Mucosa of rectum (tissue), 2 donors: ENCODE measurements around the gene TMEM209.
"Not testable (repeated sequence)": the region's sequence is repeated elsewhere in the genome, so short reads cannot be mapped to it uniquely, and the experiment has no call there.

ENCODE experiments used
- H3K27ac ChIP-seq, 2 donors: one replicate each; pipeline ENCODE4 v1.7.0; 2013; ENCODE audit warnings: inconsistent platforms in 2 of 2, low read depth in 2 of 2, low read length in 2 of 2
- H3K27me3 ChIP-seq, 2 donors: one replicate each; pipeline ENCODE4 v1.7.0; 2013; ENCODE audit warnings: low read length in 2 of 2; ENCODE audit not compliant: control insufficient read depth in 2 of 2, insufficient read depth in 2 of 2
- H3K36me3 ChIP-seq, 2 donors: one replicate each; pipeline ENCODE4 v1.7.0; 2013; ENCODE audit warnings: low read length in 2 of 2; ENCODE audit not compliant: control insufficient read depth in 2 of 2, insufficient read depth in 2 of 2
- H3K4me1 ChIP-seq, 2 donors: one replicate each; pipeline ENCODE4 v1.7.0; 2013; ENCODE audit warnings: low read length in 2 of 2, mild to moderate bottlenecking in 1 of 2; ENCODE audit not compliant: control insufficient read depth in 2 of 2, insufficient read depth in 2 of 2
- H3K4me3 ChIP-seq, 2 donors: one replicate each; pipeline ENCODE4 v1.7.0; 2013; ENCODE audit warnings: low read length in 2 of 2
- H3K9ac ChIP-seq, 2 donors: one replicate each; pipeline ENCODE4 v1.7.0; 2013; ENCODE audit warnings: low read length in 2 of 2, low read depth in 1 of 2, mild to moderate bottlenecking in 1 of 2
- H3K9me3 ChIP-seq, 2 donors: one replicate each; pipeline ENCODE4 v1.7.0; 2013; ENCODE audit warnings: low read length in 2 of 2; ENCODE audit not compliant: control insufficient read depth in 2 of 2
- donor health status: healthy.
- donor health status: Normal muscosa, but diverticular disease.

Gene TMEM209

DNA sequence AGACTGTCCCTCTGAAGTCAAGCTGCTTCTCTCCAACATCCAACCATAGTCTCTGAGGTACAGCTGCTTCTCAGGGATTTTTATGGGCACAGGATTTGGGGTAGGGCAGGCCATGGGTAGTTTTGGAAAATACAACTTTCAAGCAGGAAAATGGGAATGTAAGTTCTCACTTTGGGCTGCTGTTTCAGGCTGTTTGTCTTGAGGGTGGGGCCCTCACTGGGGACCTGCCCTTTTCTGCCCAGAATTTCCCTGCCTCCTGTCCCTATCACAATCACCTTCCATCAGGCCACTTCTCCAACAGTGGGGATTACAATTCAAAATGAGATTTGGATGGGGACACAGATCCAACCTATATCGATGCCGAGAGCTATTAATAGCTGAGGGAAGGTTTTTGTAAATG lies 27.0 kb upstream of the TMEM209 start:
- H3K27me3 ChIP-seq, result no peaks in the 10 kb centered on the region
- no peaks in the 10 kb centered on the region for H3K4me1 ChIP-seq
- no peak overlapping the region for H3K9ac ChIP-seq
- no peaks in the 10 kb centered on the region for H3K9me3 ChIP-seq
- no peak overlapping the region for H3K4me3 ChIP-seq
- H3K36me3 ChIP-seq, result no peaks in the 10 kb centered on the region
- no peak overlapping the region for H3K27ac ChIP-seq

DNA sequence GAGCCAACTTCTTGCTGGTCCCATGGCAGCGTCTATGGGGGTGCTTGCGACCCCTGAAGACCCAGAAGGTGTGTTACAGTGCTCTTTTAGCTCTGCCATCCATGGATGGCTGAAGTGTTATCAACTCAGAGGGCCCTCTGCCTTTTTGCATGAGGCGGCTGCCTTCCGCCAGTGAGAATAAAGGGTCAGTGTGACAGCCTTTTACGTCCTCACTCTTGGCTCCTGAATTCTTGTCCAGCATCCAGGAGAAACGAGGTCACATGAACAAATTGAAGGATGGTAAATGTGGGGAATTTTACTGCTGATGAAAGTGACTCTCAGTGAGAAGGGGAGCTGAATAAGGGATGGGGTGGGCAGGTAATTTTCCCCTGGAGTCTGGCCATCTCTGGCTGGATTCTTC lies 26.6 kb upstream of the TMEM209 start:
- Histone ChIP-seq H3K27me3 (no peaks in the 10 kb centered on the region), H3K4me1 (no peaks in the 10 kb centered on the region), H3K9ac (no peak overlapping the region), H3K9me3 (no peaks in the 10 kb centered on the region), H3K27ac (no peak overlapping the region), H3K4me3 (no peak overlapping the region), H3K36me3 (no peaks in the 10 kb centered on the region)

DNA sequence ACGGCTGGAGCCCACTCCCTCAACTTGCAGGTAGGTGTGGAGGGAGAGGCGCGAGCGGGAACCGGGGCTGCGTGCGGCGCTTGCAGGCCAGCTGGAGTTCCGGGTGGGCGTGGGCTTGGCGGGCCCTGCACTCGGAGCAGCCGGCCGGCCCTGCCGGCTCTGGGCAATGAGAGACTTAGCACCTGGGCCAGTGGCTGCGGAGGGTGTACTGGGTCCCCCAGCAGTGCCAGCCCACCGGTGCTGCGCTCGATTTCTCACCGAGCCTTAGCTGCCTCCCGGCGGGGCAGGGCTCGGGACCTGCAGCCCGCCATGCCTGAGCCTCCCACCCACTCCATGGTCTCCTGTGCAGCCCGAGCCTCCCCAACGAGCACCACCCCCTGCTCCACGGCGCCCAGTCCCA lies 24.8 kb upstream of the TMEM209 start:
- H3K27ac ChIP-seq, H3K9me3 ChIP-seq, H3K4me3 ChIP-seq, H3K4me1 ChIP-seq, H3K27me3 ChIP-seq, H3K36me3 ChIP-seq, H3K9ac ChIP-seq: not testable (repeated sequence)

DNA sequence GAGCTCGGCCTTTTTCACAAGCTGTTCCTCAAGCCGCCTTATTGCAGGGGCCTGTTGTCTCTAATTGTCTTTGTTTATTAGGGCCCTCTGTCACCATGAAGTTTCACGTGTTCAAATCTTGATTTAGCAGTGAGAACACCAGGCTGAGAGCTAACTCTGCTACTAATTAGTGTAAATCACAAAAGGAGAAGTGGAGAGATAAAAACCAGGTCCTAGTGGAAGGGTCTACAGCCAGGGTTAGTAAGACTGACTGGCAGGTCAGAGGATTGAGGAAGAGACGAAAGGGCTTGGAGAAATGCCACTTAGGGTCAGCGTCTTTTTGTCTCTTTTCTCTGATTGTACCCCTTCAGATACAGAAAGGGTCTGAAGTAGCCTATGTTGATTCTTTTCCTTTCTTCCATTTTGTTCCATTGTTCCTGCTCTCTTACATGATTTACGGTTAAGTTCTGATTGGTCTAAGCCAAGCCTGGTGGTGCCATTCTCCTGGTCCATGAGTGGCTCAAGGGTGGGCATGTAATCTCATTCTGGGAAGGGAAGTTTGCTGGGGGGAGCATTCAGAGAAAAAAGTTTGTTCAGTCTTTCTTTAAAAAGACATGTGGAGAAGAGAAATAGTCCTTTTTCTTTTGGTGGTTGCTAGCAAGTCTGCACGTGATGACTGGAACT lies 23.8 kb upstream of the TMEM209 start:
- Histone ChIP-seq H3K36me3 (no peaks in the 10 kb centered on the region), H3K9ac (no peak overlapping the region), H3K9me3 (peaks cover 0 to 2% of the 10 kb centered on the region in 2 donors), H3K4me3 (no peak overlapping the region), H3K27me3 (no peaks in the 10 kb centered on the region), H3K4me1 (no peaks in the 10 kb centered on the region), H3K27ac (no peak overlapping the region)

DNA sequence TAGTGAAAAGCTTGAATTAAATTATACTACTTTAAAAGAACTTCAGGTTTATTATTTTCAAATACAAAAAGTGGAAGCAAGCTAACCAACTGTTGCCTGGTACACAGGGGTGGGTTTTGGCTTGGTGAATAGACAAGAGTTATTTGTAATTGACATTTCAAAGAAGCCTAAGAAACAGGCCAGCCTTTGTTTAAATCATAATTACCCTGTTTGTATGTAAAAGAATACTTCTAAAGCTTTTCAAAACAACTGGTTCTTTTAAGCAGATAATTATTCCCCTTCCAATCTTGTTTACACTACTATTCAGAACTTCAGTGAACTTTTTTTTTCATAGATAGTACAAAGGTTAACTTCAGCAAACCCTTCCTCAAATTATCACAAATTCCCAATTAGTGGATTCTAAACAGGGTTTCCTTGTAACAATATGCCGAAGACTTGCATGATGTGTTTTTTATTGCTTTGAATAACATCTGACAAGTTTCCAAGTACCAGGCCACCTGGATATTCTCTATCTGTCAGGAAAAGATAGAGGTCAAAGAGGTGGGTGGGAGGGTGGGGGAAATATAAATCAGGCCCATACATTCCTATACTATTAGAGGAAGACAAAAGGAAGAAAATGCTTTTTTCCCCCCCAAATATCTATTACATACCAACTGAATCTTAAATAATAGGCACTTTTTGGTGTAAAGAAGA lies 22.8 kb upstream of the TMEM209 start:
- H3K4me1 ChIP-seq, result no peaks in the 10 kb centered on the region
- H3K27me3 ChIP-seq, result no peaks in the 10 kb centered on the region
- H3K9me3 ChIP-seq, result peaks cover 0 to 2% of the 10 kb centered on the region in 2 donors
- H3K36me3 ChIP-seq, result no peaks in the 10 kb centered on the region
- no peak overlapping the region for H3K27ac ChIP-seq
- no peak overlapping the region for H3K4me3 ChIP-seq
- no peak overlapping the region for H3K9ac ChIP-seq

DNA sequence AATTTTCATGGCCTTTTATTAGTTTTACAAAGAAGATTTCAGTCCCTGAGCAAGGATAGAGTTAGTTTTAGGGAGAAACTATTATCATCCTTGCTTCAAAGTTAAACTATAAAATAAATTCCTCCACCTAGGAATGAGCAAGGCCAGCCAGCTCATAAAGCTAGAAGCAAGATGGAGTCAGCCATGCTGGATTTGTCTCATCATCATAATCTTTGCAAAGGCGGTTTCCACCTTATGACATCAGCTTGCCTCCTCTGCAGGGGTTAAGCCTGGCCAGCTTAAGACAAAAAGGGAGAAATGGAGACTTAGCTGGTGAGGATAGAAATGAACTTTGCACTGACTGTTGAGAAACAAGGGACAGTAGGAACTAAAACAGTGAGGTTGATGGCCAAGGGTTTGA lies 21.1 kb upstream of the TMEM209 start:
- no peak overlapping the region for H3K4me3 ChIP-seq
- H3K36me3 ChIP-seq, result no peaks in the 10 kb centered on the region
- no peak overlapping the region for H3K9ac ChIP-seq
- H3K4me1 ChIP-seq, result no peaks in the 10 kb centered on the region
- H3K9me3 ChIP-seq, result peaks cover 0 to 2% of the 10 kb centered on the region in 2 donors
- H3K27ac ChIP-seq, result no peak overlapping the region
- H3K27me3 ChIP-seq, result no peaks in the 10 kb centered on the region

DNA sequence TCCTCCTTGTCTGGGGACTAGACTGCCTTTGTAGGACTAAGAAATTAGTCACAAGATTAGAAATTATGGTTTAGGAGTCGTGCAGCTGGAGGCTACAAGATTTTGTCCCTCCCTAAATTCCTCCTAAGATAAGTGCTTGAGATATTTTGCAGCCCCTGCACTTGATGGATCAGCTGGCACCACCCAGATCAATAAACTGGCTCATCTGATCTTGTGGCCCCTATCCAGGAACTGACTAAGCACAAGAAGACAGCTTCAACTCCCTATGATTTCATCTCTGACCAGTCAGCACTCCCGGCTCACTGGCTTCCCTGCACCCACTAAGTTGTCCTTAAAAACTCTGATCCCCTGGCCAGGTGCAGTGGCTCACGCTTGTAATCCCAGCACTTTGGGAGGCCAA lies 19.7 kb upstream of the TMEM209 start:
- H3K27ac ChIP-seq, H3K4me1 ChIP-seq, H3K9ac ChIP-seq, H3K27me3 ChIP-seq, H3K36me3 ChIP-seq, H3K9me3 ChIP-seq, H3K4me3 ChIP-seq: not testable (repeated sequence)

DNA sequence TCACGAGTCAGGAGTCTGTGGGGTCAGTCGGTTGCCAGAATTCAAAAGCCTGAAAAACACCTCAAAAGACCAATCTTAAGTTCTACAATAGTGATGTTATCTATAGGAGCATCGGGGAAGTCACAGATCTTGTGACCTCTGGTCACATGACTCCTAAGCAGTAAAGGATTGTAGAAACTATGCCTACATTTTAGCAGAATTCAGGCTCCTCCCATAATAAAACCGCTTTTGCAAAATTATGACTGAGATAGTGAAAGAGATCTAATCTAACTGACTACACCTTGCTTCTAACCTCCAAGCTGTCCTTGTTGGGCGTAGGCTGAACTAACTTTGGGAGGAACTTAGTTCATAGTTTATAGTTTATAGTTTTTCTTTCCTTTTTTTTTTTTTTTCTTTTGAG lies 19.0 kb upstream of the TMEM209 start:
- Histone ChIP-seq H3K4me3 (no peak overlapping the region), H3K36me3 (no peaks in the 10 kb centered on the region), H3K27ac (no peak overlapping the region), H3K27me3 (no peaks in the 10 kb centered on the region), H3K9ac (no peak overlapping the region), H3K4me1 (no peaks in the 10 kb centered on the region), H3K9me3 (peaks cover 0 to 2% of the 10 kb centered on the region in 2 donors)

DNA sequence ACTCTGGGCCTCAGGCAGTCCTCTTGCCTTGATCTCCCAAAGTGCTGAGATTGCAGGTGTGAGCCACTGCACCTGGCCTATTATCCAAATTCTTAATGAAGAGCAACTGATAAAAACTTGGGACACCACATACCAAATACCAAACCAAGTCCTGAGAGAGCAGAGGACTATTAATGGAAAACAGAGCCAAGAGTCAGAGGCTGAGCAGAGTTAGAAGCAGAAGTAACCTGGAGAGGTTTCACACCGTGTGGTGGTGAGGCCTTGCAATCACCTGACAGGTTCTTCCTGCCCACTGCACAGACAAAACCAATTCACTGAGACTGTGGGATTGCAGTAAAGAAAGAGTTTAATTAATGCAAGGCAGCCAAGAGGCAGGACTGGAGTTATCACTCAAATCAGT lies 18.4 kb upstream of the TMEM209 start:
- Histone ChIP-seq H3K27me3 (no peaks in the 10 kb centered on the region), H3K9ac (no peak overlapping the region), H3K9me3 (peaks cover 0 to 2% of the 10 kb centered on the region in 2 donors), H3K27ac (no peak overlapping the region), H3K4me1 (no peaks in the 10 kb centered on the region), H3K4me3 (no peak overlapping the region), H3K36me3 (no peaks in the 10 kb centered on the region)

DNA sequence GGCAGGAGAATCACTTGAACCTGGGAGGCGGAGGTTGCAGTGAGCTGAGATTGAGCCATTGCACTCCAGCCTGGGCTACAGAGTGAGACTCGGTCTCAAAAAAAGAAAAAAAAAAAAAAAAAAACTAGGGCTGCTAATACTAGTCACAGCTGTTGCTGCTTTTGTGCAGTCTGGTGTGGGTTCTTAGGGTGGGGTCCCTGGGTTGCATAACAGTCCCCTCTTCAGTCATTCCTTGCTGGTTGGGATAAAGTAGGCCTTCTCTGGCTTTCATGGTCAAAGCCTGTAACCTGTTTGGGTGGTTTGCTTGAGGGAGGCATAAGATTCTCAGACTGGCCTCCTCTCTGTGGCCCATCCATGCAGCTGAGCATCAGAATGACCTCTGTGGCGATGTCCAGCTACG lies 16.5 kb upstream of the TMEM209 start:
- no peaks in the 10 kb centered on the region for H3K27me3 ChIP-seq
- no peak overlapping the region for H3K9ac ChIP-seq
- H3K36me3 ChIP-seq, result no peaks in the 10 kb centered on the region
- H3K9me3 ChIP-seq, result peaks cover 0 to 2% of the 10 kb centered on the region in 2 donors
- H3K4me3 ChIP-seq, result no peak overlapping the region
- no peaks in the 10 kb centered on the region for H3K4me1 ChIP-seq
- no peak overlapping the region for H3K27ac ChIP-seq
